NCI-H1436 (cell line): ENCODE data around the gene DNAJB13.
A peak's percentile ranks its signal among the peaks of the same experiment; 100 is the strongest.
"Not testable (repeated sequence)": the region's sequence is repeated elsewhere in the genome, so short reads cannot be mapped to it uniquely, and the experiment has no call there.

ENCODE experiments used
- DNase-seq: peaks from one replicate; lab custom pipeline; 2025; lab: John Stamatoyannopoulos, UW

The DNAJB13 gene, protein sequence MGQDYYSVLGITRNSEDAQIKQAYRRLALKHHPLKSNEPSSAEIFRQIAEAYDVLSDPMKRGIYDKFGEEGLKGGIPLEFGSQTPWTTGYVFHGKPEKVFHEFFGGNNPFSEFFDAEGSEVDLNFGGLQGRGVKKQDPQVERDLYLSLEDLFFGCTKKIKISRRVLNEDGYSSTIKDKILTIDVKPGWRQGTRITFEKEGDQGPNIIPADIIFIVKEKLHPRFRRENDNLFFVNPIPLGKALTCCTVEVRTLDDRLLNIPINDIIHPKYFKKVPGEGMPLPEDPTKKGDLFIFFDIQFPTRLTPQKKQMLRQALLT

DNA sequence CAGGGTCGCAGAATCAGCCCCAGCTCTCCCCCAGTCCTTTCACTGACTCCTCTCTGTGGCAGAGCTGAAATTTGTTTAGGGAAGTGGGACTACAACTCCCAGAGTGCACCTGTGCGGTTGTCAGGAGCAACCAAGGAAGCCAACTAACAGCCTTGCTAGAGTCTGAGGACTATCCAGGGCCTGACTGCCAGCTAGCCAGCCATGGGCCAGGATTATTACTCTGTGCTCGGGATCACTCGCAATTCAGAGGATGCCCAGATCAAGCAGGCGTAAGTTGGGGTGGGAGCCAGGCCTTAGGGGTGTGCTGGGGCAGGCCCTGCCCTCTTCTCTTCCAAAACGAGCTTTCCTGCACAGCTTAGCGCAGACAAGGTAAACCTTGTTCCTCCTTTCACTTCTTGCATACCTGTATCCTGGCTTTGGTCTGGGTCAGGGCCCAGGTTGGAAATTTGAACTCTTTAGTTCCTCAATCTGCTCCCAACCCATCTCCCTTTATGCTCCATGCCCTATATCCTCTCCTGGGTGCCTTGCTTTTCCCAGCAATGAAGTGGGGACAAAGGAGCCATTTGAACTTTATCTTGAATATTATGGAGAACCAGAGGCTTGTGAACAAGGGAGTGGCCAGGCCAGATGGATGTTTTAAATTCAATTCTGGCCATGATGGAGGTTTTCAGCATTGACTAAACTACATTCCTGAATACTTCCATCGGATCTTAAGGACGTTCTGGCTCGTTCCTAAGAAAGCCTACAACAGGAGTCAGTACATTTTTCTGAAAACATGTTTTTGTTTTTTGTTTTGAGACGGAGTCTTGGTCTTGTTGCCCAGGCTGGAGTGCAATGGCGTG lies at the start of gene DNAJB13:
DNAJB13 (plus strand) TSS at position 158 of the 842 bp plus-strand sequence; CDS start at position 202, 44 bp downstream.
- no peak for DNase-seq

DNA sequence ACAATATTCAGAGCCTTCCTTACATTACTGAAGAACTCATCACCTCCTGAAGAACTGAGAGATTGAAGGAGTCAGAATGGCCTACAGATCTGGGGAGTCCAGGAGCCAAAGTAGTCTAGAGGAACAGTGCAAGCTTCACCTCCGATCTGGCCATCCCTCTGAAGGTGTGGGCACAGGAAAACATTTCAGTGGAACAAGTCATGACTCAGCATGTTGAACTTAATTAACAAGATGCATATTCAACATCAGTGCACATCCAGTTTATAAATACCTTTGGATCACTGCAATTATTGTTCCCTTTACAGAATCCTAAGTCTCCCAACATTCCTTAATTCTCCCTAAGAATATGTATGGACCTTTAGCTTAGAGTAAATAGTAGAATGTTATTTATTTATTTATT lies 48.5 kb upstream of the DNAJB13 start:
- no peak for DNase-seq

DNA sequence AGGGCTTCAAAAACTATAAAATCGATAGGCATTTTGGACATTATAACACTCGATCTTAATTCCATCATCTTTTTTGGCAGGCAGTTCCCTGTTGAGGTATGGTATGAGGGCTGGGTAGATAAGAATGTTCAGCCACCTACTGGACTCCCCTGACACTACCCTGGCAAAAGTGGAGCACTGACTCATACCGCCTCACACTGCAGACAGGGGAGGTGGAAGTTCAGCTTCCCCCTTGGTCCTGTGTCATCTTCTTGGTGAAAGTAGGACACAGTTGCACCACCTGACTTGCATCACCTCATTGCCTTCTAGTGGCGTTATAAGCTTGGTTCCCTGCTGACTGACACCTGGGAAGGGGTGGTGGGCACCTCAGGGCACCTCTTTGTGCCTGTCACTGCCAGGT lies 43.6 kb upstream of the DNAJB13 start:
- DNase-seq: no peak

DNA sequence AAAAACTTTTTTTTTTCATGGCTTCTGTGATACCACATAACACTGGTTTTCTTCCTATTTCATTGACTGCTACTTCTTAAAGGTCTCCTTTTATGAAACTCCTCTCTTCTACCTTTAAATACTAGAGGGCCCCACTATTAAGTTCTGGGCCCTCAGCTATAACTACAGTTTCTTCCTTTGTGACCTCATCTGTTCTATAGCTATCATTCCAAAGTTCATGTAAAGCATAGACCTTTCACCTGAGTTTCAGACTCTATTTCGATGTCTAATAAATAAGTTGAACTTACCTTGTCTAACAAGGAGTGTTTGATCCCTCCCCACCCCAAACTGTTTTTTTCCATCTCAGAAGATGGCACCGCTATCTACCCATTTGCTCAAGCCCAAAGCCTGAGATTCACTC lies 38.8 kb upstream of the DNAJB13 start:
- DNase-seq: no peak

DNA sequence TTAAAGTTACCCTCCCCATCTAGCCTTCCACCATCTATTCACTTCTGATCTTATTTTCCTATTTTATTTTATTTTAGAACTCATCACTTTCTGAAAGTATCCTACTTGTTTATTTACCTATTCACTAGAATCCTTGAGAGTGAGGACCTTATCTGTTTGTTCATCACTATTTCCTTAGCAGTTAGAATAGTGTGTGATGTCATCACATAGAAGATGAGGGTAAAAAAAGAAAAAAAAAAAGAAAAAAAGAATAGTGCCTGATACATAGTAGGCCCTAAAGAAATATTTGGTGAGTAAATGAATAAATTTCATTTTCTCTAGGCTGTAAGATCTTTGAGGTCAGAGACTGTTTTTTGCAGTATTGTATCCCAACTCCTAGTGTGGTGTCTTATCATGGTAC lies 37.4 kb upstream of the DNAJB13 start:
- no peak for DNase-seq

DNA sequence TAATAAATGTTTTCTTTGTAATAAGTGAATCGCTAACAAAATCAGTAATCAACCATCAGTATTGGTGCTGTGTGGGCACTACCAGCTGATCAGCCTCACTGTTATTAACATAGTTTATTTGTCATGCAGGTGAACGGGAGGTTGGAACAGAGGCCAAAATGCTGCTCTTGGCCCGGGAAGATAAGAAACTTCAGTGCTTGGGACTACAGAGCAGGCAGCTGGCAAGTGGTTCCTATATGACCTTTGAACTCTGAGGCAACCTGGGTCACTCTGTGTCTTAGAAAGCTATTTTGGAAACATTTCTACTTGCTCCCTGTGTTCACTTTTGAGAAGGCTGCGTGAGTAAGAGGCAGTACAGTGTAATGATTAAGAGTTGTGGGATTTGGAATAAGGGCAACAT lies 36.5 kb upstream of the DNAJB13 start:
- no peak for DNase-seq

DNA sequence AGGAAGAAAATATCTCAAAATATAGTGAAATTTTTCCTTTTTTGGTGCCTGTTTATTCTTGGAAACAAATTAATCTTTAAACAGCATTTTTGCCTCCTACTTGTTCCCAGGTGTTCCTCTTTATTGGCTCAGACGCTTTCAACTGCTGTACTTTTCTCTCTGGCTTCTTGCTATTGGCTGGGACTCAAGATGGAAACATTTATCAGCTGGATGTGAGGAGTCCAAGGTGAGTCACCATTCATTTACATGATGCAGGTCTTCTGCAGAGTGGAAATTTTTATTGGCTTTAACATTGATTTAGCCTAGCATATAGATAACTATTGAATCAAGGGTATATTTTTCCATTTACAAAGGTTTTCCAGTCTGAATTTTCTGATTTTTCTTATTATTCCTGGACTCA lies 34.4 kb upstream of the DNAJB13 start:
- DNase-seq: no peak

DNA sequence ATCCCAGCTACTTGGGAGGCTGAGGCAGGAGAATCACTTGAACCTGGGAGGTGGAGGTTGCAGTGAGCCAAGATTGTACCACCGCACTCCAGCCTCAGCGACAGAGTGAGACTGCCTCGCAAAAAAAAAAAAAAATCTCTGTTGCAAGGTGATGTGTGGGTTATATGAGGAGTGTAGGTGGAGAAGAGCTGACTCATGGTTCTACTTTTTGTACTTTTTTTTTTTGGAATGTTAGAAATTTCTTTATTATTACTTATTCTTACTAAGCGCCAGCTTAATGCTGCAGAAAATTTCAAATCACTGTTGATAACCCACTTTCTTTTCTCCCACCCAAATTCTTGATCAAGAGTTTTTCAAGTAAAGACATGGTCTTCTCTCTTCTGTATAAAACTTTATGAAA lies 29.6 kb upstream of the DNAJB13 start:
- DNase-seq: no peak

DNA sequence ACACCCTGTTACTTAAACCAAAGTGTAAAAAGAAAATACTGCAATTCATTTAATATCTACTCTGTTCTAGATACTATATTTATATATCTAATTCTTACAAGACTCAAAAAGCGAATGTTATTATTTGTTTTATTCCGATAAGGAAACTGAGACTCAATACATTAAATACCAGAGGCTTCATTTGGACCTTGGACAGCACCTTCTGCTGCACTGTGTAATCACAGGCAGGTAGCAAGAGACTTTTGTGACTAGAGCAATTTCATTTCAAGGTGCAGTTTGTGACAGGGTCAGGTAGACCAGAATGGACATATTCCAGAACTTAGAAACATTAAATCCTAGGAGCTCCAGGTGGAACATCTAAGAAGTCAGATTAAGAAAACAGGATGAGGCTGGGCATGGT lies 21.4 kb upstream of the DNAJB13 start:
- DNase-seq: no peak

DNA sequence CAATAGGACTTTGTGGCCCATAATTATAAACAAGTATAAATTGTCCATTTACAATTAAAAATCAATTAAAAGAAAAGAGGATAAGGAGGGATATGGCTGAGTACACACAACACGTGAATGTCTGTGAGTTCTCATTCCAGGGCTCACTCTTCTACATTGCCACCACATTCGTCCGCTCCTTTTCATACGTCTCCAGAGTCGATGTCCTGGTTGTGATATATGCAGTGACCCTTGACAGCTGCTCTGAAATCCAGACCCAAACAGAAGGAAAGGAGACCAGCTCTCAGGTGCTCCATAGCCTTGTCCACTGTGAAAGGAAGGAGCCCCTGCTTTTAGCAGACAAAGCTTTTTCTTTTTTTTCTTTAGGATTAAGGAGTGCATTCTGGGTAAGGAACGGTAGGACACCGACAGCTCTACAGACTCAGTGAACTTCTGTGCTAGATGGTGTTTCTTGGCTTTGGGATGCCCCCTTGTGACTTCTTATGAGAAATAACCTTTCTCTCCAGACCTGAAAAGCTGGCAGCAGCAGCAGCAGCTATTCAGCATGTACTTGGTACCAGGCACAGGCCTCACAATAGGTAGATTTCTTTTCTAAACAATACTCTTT lies 19.7 kb upstream of the DNAJB13 start:
- DNase-seq: peak; percentile 69

DNA sequence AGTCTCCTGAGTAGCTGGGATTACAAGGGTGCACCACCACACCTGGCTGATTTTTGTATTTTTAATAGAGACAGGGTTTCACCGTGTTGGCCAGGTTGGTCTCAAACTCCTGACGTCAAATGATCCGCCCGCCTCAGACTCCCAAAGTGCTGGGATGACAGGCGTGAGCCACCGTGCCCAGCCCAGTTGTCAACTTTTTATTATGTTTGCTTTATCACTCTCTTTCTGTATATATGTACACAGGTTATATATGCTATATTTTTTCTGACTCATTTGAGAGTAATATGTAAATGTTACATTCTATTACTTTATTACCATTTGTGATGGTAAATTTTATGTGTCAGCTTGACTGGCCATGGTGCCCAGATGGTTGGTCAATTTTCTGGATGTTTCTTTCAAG lies 18.9 kb upstream of the DNAJB13 start:
- DNase-seq: no peak

DNA sequence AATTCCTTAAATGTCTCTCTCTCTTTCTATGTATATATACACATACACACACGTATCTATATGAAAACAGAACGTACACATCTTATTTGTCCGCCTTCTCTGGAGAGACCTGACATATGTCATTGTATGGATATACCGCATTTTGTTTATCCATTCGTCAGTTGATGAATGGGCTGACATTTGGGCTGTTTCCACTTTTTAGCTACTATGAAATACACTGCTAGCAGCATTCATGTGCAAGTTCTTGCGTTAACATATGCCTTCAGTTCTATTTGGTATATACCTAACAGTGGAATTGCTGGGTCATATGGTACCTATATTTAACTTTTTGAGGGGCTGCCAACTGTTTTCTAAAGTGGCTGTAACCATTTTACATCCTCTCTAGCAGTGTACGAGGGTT lies 18.0 kb upstream of the DNAJB13 start:
- DNase-seq: no peak

DNA sequence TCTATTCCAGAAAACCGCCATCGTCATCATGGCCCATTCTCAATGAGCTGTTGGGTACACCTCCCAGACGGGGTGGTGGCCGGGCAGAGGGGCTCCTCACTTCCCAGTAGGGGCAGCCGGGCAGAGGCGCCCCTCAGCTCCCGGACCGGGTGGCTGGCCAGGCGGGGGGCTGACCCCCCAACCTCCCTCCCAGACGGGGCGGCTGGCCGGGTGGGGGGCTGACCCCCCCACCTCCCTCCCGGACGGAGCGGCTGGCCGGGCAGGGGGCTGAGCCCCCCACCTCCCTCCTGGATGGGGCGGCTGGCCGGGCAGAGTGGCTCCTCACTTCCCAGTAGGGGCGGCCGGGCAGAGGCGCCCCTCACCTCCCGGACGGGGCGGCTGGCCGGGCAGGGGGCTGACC lies 14.8 kb upstream of the DNAJB13 start:
- DNase-seq: not testable (repeated sequence)

DNA sequence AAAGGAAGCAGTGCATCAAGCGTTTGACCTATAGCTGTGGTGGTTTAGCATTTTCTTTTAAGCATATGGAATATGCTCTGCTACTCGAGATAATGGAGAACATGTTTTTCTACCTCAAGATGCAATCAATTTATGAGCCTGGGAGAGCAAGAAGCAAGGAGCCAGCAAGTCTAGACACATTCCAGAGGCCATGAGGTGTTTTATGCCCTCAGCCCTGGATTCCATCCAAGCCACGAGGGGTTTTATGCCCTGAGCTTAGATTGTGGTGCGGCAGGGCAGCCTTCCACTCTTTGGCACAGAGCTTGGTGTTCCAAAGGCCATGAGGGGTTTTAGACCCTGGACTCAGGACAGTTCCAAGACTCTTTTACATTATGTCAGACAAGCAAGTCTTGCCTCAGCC lies 11.7 kb upstream of the DNAJB13 start:
- no peak for DNase-seq

DNA sequence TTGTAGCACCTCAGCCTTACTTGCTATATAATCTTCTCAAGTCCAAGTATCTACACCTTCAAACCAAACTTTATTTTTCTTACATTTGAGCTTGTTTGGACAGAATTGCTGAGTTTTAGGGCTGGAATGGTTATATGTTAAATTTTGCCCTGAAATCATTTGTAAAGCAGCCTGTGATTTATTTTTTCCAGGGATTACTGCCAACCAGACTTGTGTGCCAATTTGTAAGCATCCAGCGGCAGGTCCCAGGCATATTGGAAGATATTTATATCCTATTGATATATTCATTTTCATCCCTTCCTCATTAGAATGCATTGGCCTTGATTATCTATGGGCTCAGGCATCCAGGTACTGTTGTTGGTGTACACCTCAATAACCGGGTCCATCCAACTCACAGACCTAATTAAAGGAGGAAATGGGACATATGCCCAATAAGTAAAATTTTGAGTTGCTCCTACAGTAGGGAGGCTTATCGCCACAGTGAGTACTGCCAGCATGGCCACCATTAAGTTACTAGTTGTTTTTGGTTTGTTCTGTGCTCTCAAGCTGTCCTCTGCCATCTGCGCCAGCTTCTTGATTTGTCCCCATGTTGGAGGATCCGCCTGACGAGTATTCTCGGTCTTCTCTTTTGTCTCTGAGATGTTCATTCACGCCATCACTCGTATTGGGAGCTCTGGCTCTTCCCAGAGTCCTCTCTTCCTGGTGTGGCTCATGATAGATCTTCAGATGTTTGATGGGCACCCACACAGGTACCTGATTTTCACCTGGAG lies 9.8 kb upstream of the DNAJB13 start:
- DNase-seq: no peak

DNA sequence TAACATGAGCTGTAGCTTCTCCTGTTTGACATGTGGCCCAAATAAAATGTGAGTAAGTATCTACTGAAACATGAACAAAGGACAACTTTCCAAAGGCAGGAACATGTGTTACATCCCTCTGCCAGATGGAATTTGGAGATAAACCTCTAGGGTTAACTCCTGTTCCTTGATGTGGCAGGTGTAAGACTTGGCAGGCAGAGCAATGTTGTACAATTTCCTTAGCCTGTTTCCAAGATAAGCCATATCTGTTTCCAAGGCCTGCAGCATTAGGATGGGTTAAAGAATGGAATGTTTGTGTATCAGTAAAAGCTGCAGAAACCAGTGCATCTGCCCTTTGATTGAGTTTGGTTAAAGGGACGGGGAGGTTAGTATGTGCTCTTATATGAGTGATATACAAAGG lies 8.8 kb upstream of the DNAJB13 start:
- no peak for DNase-seq

DNA sequence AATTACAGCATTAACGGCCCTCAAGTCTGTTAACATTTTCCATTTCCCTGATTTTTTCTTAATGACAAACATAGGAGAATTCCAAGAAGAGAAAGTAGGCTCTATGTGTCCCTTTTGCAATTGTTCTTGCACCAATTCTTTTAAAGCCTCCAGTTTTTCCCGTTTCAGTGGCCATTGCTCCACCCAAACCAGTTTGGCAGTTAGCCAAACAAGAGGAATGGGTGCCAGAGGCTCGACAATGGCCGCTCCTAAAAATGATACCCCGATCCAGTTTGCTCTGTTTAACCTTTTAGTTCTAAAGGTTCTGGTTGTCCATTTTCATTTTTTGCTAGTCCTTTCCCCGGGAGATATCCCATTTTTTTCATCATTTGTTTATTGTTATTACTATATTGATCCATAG lies 6.7 kb upstream of the DNAJB13 start:
- DNase-seq: no peak

DNA sequence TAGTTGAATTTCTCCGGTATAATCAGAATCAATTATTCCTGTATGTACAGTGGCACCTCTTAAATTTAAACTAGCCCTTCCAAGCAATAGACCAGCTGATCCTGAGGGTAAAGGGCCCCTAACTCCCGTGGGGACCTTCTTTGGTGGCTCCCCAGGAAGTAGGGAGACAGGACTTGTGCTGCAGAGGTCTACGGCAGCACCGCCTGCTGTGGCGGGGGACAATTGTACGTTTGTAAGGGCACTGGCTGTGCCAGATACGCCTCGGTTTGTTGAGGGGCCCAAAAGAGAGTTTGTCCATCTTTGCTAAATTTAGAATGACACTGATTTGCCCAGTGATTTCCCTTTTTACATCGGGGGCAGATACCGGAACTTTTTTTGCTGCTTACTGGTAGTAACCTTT lies 5.9 kb upstream of the DNAJB13 start:
- no peak for DNase-seq

DNA sequence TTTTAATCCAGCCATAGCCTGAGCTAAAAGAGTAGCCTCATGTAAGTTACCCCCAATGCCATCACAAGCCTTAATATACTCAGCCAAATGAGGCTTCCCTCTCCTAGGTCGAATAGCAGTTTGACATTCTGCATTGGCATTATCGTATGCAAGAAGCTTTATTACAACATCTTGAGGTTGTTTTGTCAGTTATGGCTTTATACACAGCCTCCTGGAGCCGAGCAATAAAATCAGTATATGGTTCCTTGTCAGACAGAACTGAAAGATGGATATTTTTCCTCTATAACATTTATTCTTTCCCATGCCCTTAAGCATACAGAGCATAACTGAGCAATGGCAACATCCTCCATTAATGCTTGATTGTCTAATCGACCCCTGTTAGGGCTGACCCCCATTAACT lies 5.4 kb upstream of the DNAJB13 start:
- no peak for DNase-seq

DNA sequence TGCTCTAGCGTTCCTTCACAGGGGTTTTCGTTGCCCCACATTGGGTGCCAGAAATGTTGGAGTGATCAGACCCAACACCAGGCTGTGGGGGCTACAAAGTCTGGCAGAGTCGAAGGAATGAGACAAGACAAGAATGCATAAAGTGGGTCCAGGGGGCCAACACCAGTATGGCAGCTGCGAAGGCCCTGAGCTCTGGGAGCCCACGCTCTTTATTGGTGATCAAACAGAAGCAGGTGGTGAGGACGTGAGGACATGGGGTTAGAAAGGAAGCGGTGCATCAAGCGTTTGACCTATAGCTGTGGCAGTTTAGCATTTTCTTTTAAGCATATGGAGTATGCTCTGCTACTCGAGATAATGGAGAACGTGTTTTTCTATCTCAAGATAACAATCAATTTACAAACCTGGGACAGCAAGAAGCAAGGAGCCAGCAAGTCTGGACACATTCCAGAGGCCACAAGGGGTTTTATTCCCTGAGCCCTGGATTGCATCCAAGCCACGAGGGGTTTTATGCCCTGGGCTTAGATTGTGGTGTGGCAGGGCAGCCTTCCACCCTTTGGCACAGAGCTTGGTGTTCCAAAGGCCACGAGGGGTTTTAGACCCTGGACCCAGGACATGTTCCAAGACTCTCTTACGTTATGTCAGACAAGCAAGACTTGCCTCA lies 3.9 kb upstream of the DNAJB13 start:
- DNase-seq: no peak

DNA sequence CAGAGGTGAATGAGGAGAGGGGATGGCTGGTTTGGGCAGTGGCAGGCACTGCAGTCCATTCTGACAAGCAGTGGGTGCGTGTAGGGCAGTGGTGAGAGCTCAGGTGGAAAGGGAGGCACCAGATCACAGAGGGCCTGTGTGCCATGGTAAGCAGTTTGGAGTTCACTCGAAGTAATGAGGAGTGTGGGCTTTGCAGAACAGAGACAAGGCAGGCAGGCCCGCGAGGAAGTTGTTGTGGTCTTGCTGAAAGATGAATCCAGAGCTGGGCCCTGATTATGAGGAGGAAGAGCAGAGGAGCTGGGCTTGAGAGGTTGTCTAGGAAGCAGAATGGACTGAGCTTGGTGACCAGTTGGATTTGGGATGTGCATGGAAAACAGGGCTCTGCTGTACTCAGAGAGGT lies 1.6 kb upstream of the DNAJB13 start:
- DNase-seq: no peak

DNA sequence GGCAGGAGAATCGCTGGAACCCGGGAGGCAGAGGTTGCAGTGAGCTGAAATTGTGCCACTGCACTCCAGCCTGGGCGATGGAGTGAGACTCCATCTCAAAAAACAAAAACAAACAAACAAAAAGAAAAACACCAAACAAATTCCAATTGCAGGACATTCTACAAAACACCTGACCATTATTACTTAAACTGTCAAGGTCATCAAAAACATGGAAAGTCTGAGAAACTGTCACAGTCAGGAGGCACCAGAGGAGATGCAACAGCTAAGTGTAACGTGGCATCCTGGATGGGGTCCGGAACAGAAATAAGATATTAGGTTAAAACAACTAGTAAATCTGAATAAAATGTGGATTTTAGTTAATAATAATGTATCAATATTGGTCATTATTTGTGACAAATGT lies 914 bp upstream of the DNAJB13 start:
- no peak for DNase-seq
